Common myeloid progenitor, CD34-positive (primary cell): ENCODE results near the gene IDI2.

ENCODE experiments used
- CTCF ChIA-PET: fragments of 350-600 bp; sonication (Branson Sonifier 250); formaldehyde crosslinking; loops from one replicate; lab custom pipeline; 2021; ENCODE audit warnings: antibody characterized with exemption; lab: Charles Lee
- POLR2A ChIA-PET: fragments of 350-600 bp; sonication (Branson Sonifier 250); formaldehyde crosslinking; loops from one replicate; lab custom pipeline; 2021; ENCODE audit warnings: antibody characterized with exemption; lab: Charles Lee
- DNase-seq, 3 donors: peaks; one replicate each; pipeline versions ENCODE4 v3.0.0 to v3.0.0-alpha.2; 2013
- H3K27ac ChIP-seq, 2 experiments: 1 replicate in 1 of 2; 2 replicates in 1 of 2; pipeline ENCODE4 v1.7.0; 2013; ENCODE audit warnings: inconsistent platforms in 2 of 2, low read length in 2 of 2, mild to moderate bottlenecking in 2 of 2, low read depth in 1 of 2, moderate library complexity in 1 of 2; ENCODE audit not compliant: severe bottlenecking in 2 of 2, insufficient read depth in 1 of 2, poor library complexity in 1 of 2
- H3K27me3 ChIP-seq, 5 experiments: replicated peaks in 2 of 5; 1 replicate in 3 of 5; 2 replicates in 2 of 5; pipeline versions ENCODE4 v1.6.1 to v1.7.0; 2013; ENCODE audit warnings: low read length in 4 of 5, mild to moderate bottlenecking in 2 of 5, moderate library complexity in 2 of 5, inconsistent platforms in 1 of 5; ENCODE audit not compliant: insufficient read depth in 5 of 5, control insufficient read depth in 4 of 5
- H3K36me3 ChIP-seq, 4 experiments: 1 replicate in 2 of 4; 2 replicates in 2 of 4; pipeline versions ENCODE4 v1.6.1 to v1.7.0; 2013; ENCODE audit warnings: low read length in 3 of 4, control low read depth in 1 of 4, mild to moderate bottlenecking in 1 of 4; ENCODE audit not compliant: control insufficient read depth in 4 of 4, insufficient read depth in 4 of 4
- H3K4me1 ChIP-seq, 4 experiments: 1 replicate in 3 of 4; 2 replicates in 1 of 4; pipeline versions ENCODE4 v1.6.1 to v1.7.1; 2013; ENCODE audit warnings: low read length in 3 of 4, mild to moderate bottlenecking in 3 of 4, control low read depth in 1 of 4, inconsistent platforms in 1 of 4, moderate library complexity in 1 of 4; ENCODE audit not compliant: control insufficient read depth in 4 of 4, insufficient read depth in 4 of 4; ENCODE audit errors: control extremely low read depth in 1 of 4
- H3K4me3 ChIP-seq, 7 experiments: 1 replicate in 4 of 7; 2 replicates in 3 of 7; pipeline versions ENCODE4 v1.5.1 to v1.7.0; 2013; ENCODE audit warnings: mild to moderate bottlenecking in 7 of 7, low read length in 6 of 7, moderate library complexity in 6 of 7, inconsistent platforms in 2 of 7, low read depth in 2 of 7, control low read depth in 1 of 7; ENCODE audit not compliant: insufficient read depth in 4 of 7, control insufficient read depth in 1 of 7; ENCODE audit errors: extremely low read depth in 1 of 7
- H3K9me3 ChIP-seq, 5 experiments: 1 replicate in 4 of 5; 2 replicates in 1 of 5; pipeline versions ENCODE4 v1.6.1 to v1.7.1; 2013; ENCODE audit warnings: low read length in 4 of 5, mild to moderate bottlenecking in 2 of 5, inconsistent platforms in 1 of 5, low read depth in 1 of 5, moderate library complexity in 1 of 5; ENCODE audit not compliant: control insufficient read depth in 4 of 5, insufficient read depth in 2 of 5; ENCODE audit errors: control extremely low read depth in 1 of 5
- WGBS: methylation state at CpG from one replicate; pipeline ENCODE4 v1.1.5; 2013; ENCODE audit not compliant: insufficient coverage; 5-methylcytosine and 5-hydroxymethylcytosine counted together

IDI2 gene

DNA sequence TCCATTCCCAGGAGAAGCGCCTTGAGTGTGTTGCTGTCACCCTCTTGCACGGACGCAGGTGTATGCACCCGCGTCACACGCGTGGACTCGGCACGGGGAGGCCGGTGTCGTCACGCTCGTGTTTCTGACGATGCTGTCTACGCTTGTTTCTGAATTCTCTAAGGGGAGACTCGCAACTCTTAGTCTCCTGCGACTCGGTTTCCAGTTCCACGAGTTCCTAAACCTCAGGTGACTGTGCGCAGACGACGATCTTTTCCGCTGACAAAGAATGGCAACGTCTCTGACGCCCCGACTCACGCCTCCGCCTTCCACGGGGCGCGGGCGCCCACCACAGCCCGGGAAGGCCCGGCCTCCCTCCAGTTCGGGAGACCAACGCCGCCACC, 22.7 kb upstream of the IDI2 start:
- CTCF ChIA-PET, result no interaction called here

DNA sequence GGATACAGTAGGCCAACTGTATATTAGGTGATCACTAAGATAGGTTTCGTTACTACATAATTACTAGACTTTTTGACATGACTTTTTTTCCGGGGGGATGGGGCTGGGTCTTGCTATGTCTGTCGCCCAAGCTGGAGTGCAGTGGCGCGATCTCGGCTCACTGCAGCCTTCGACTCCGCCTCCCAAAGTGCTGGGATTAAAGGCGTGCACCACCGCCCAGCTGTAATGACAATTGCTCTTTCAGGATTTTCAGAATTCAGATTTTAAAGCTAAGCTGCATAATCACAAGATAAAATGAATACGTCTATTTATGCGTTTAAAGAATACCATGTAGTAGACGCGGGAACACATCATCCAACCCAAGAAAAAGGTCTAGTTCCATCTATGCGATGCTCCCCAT, 22.3 kb upstream of the IDI2 start:
- CTCF ChIA-PET, result no interaction called here
- H3K4me1 ChIP-seq, result peaks cover 22 to 56% (median 39%) of the 10 kb centered on the region in 4 experiments

More for the DNA sequence above, 22.7 kb upstream of the IDI2 start:
- no peak for DNase-seq
- peak overlapping the region; percentile 94 to 96 for H3K27ac ChIP-seq
- no peaks in the 10 kb centered on the region for H3K9me3 ChIP-seq
- WGBS, result under 1% methylated on average over 30 of the region's 37 CpGs
- H3K4me1 ChIP-seq, result peaks cover 20 to 52% (median 36%) of the 10 kb centered on the region in 4 experiments
- H3K27me3 ChIP-seq, result no peaks in the 10 kb centered on the region
- POLR2A ChIA-PET, result interaction anchor here (0.6 to 1.6 kb wide), 5 partner anchors 9 to 117 kb away, joined by 3 to 8 read pairs (median 5); partner anchors contain the start of gene LARP4B
- peaks cover 4 to 39% (median 8%) of the 10 kb centered on the region in 4 experiments for H3K36me3 ChIP-seq
- peak overlapping the region; percentile 60 to 100 (median 95) for H3K4me3 ChIP-seq

DNA sequence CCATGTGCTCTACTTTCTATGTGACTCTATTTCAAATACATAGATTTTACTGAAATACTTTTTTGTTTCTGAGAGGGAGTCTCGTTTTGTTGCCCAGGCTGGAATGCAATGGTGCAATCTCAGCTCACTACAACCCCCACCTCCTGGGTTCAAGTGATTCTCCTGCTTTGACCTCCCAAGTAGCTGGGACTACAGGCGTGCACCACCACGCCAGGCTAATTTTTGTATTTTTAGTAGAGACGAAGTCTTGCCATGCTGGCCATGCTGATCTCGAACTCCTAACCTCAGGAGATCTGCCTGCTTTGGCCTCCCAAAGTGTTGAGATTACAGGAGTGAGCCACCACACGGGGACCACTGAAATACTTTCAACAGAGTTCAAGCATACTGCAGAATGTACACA, 19.8 kb upstream of the IDI2 start:
- Histone ChIP-seq H3K4me1 (peaks cover 22 to 44% (median 33%) of the 10 kb centered on the region in 4 experiments), H3K27me3 (no peaks in the 10 kb centered on the region), H3K36me3 (peaks cover 3 to 44% (median 13%) of the 10 kb centered on the region in 4 experiments), H3K4me3 (peak overlapping the region in 1 of 7 experiments; percentile 61), H3K27ac (no peak overlapping the region), H3K9me3 (no peaks in the 10 kb centered on the region)
- no peak for DNase-seq
- ChIA-PET CTCF (interaction anchor here (1.2 to 1.7 kb wide), 3 partner anchors 10 to 28 kb away, joined by 3 to 6 read pairs (median 4); no protein-coding TSS in a partner anchor), POLR2A (interaction anchor here (0.6 to 0.9 kb wide), 2 partner anchors 10 to 12 kb away, joined by 3 read pairs; no protein-coding TSS in a partner anchor)
- 95% methylated on average over 4 of the region's 6 CpGs for WGBS

More for the DNA sequence above, 22.3 kb upstream of the IDI2 start:
- Histone ChIP-seq H3K4me3 (peak overlapping the region; percentile 60 to 100 (median 95)), H3K27ac (peak overlapping the region; percentile 94 to 96), H3K27me3 (no peaks in the 10 kb centered on the region), H3K36me3 (peaks cover 4 to 40% (median 6%) of the 10 kb centered on the region in 4 experiments), H3K9me3 (no peaks in the 10 kb centered on the region)
- 28% methylated on average over 6 of the region's 15 CpGs for WGBS
- peak in 2 of 3 donors; percentile 21 to 37 for DNase-seq
- POLR2A ChIA-PET, result interaction anchor here (0.6 to 1.6 kb wide), 5 partner anchors 10 to 116 kb away, joined by 3 to 8 read pairs (median 5); partner anchors contain the start of gene LARP4B

DNA sequence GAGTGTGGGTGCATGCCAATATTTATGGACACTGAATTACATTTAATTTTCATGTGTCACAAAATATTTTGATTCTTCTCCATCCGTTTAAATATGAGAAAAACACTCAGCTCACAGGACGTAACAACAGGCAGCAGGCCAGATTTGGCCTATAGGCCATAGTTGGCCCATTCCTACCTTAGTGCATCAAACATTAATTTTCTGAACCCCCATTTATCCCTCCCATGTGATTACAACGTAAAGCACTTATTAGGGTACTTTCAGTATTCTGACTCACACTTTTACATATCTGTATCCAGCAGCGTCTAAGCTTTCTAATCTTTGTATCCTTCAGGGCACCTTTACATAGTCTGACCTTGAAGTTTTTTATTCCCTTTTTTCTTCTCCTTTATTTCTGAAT, 19.3 kb upstream of the IDI2 start:
- H3K4me3 ChIP-seq, result peak overlapping the region in 2 of 7 experiments; percentile 16 to 61
- no peak for DNase-seq
- CTCF ChIA-PET, result interaction anchor here (1.1 to 1.7 kb wide), 4 partner anchors 11 to 27 kb away, joined by 3 to 6 read pairs (median 4); no protein-coding TSS in a partner anchor
- H3K36me3 ChIP-seq, result peaks cover 6 to 49% (median 17%) of the 10 kb centered on the region in 4 experiments
- POLR2A ChIA-PET, result interaction anchor here (0.6 to 2.3 kb wide), 2 partner anchors 11 to 36 kb away, joined by 4 to 9 read pairs; partner anchors contain the start of gene WDR37
- 98% methylated on average over 4 of the region's 4 CpGs for WGBS
- H3K9me3 ChIP-seq, result no peaks in the 10 kb centered on the region
- peaks cover 22 to 41% (median 30%) of the 10 kb centered on the region in 4 experiments for H3K4me1 ChIP-seq
- peak overlapping the region in 1 of 2 experiments; percentile 73 for H3K27ac ChIP-seq
- H3K27me3 ChIP-seq, result no peaks in the 10 kb centered on the region

DNA sequence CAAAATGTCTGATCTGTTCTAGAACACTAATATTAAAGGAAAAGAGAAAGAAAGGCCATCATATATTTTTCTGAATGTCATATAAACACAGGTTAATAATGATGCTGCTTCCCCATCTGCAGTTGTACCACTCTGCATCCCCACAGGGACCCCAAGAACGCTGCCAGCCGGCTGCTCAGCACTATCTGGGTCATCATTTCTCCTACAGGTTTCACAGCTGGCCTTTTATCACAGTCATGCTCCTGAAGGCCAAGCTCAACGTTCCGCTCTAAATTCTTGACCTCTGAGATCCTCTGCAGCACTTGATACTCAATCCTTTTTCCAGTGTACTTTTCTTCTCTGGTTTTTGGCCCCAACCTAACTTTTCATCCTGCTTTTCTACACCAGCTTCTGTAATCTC, 18.5 kb upstream of the IDI2 start:
- peaks cover 20 to 38% (median 28%) of the 10 kb centered on the region in 4 experiments for H3K4me1 ChIP-seq
- 74% methylated on average over 4 of the region's 4 CpGs for WGBS
- POLR2A ChIA-PET, result interaction anchor here (2.3 kb wide), 1 partner anchor 12 kb away, joined by 9 read pairs; the partner anchor contains the start of gene WDR37

DNA sequence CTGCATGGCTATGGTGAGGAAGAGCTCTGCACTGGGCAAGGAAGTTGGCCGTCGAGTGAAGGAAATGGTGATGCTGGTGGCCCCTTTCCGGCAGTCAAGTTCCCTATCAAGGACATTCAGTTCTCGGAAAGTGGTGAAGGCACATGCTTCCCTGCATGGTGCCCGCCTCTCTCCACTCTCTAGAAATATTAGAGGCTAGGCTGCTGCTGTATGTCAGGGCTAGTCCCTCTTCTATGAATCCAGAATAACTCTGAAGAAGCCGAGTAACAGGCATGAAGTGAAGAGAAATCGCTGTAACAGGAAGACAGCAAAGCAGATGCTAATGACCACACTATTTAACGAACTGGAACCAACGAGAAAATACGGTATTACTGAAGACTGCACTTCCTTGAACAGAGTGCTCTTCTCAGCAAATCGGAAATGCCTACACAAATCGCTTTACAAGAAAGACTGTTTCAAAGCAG, 17.9 kb upstream of the IDI2 start:
- no peaks in the 10 kb centered on the region for H3K9me3 ChIP-seq
- peaks cover 20 to 38% (median 28%) of the 10 kb centered on the region in 4 experiments for H3K4me1 ChIP-seq
- 0% methylated on average over 10 of the region's 12 CpGs for WGBS
- peaks cover 6 to 57% (median 23%) of the 10 kb centered on the region in 4 experiments for H3K36me3 ChIP-seq
- POLR2A ChIA-PET, result interaction anchor here (0.6 to 2.3 kb wide), 3 partner anchors 13 to 151 kb away, joined by 3 to 9 read pairs (median 5); partner anchors contain the start of gene WDR37
- peak overlapping the region in 6 of 7 experiments; percentile 39 to 74 (median 62) for H3K4me3 ChIP-seq
- CTCF ChIA-PET, result interaction anchor here (0.5 kb wide), 1 partner anchor 20 kb away, joined by 3 read pairs; no protein-coding TSS in a partner anchor
- H3K27ac ChIP-seq, result peak overlapping the region; percentile 35 to 73
- peak; percentile 46 to 80 (median 73) for DNase-seq
- H3K27me3 ChIP-seq, result no peaks in the 10 kb centered on the region

More for the DNA sequence above, 18.5 kb upstream of the IDI2 start:
- peak overlapping the region in 6 of 7 experiments; percentile 39 to 74 (median 62) for H3K4me3 ChIP-seq
- peaks cover 6 to 55% (median 22%) of the 10 kb centered on the region in 4 experiments for H3K36me3 ChIP-seq
- CTCF ChIA-PET, result interaction anchor here (0.7 to 1.7 kb wide), 4 partner anchors 11 to 26 kb away, joined by 3 to 6 read pairs (median 3); no protein-coding TSS in a partner anchor
- peak overlapping the region; percentile 35 to 73 for H3K27ac ChIP-seq
- H3K9me3 ChIP-seq, result no peaks in the 10 kb centered on the region
- no peaks in the 10 kb centered on the region for H3K27me3 ChIP-seq
- DNase-seq, result no peak
